ENCODE data around the gene MUC20. TPM values are rescaled to one million over a fixed set of nuclear protein-coding genes. Genes with fewer than 3 reads are reported as not detected.

The MUC20 gene
- total and polyA plus RNA-seq, 2 of the 8 experiments (the other 6 are each of a cell fraction or from before 2014, with no cell fraction given) = 0.24 to 0.26 TPM

- H2AFZ ChIP-seq (ENCODE audit: low read length) = no peak overlapping the region
- DNase-seq (ENCODE audit: low read depth in 1 of 2, low spot score in 2 of 2) (no peak), FAIRE-seq (no peak)
- WGBS, 2 experiments (ENCODE audit: extremely low coverage in 1 of 2, insufficient coverage in 1 of 2, insufficient read length in 1 of 2, insufficient replicate concordance in 2 of 2, low coverage in 1 of 2, low lambda C conversion rate in 2 of 2, missing lambda C conversion rate in 1 of 2) = 91% methylated on average over 22 of the region's 23 CpGs; no CpG with 5 or more reads in 1 of the 2 experiments
- H2BK120ac ChIP-seq (replicated peaks; ENCODE audit: low read depth, low read length) = no peak overlapping the region
- H3K4me2 ChIP-seq (ENCODE audit: insufficient read depth in 1 of 2, low read depth in 2 of 2, low read length in 2 of 2) = no peak overlapping the region
- H3K56ac ChIP-seq (replicated peaks; ENCODE audit: insufficient read length, low read depth, low read length) = no peak overlapping the region
- H3K36me3 ChIP-seq (ENCODE audit: control insufficient read depth in 2 of 4, insufficient read depth in 4 of 4, low read length in 3 of 4) = no peaks in the 10 kb centered on the region
- H3K4ac ChIP-seq (replicated peaks; ENCODE audit: insufficient read length, low read depth, low read length) = no peak overlapping the region
- no peak overlapping the region for H2BK5ac ChIP-seq (ENCODE audit: low read depth, low read length)
- no peak overlapping the region for H2BK20ac ChIP-seq (ENCODE audit: low read length)
- H3K18ac ChIP-seq (ENCODE audit: extremely low read depth, low read length) = no peak overlapping the region
- no peaks in the 10 kb centered on the region for H3K79me1 ChIP-seq (ENCODE audit: low read depth, low read length)
- no peaks in the 10 kb centered on the region for H4K20me1 ChIP-seq (replicated peaks in 1 of 2; ENCODE audit: control insufficient read depth in 1 of 2, insufficient read depth in 2 of 2, low read length in 2 of 2)
- H2BK12ac ChIP-seq (ENCODE audit: low read depth, low read length) = no peak overlapping the region
- no peak overlapping the region for H2BK15ac ChIP-seq (ENCODE audit: low read length)
- ChIA-PET POLR2A (ENCODE audit: partially characterized antibody) (interaction anchor here (0.6 kb wide), 1 partner anchor 1306 kb away, joined by 3 read pairs; no protein-coding TSS in a partner anchor), CTCF (ENCODE audit: partially characterized antibody) (interaction anchor here (0.6 to 1.9 kb wide), 7 partner anchors 10 to 216 kb away, joined by 3 to 5 read pairs (median 3); no protein-coding TSS in a partner anchor)
- no peak overlapping the region for H4K8ac ChIP-seq (ENCODE audit: extremely low read depth, insufficient read depth, low read length)
- no peak overlapping the region for H3K9ac ChIP-seq (replicated peaks in 1 of 4; ENCODE audit: extremely low read depth in 1 of 4, low read depth in 3 of 4, low read length in 3 of 4)
- peaks cover 3% of the 10 kb centered on the region; the same call in 1 of the 2 replicates for H3K23me2 ChIP-seq (ENCODE audit: low read depth, low read length)
- H3K27ac ChIP-seq (ENCODE audit: low read depth, low read length) = no peak overlapping the region
- H4K91ac ChIP-seq (replicated peaks; ENCODE audit: insufficient read length, low read length) = no peak overlapping the region
- H3K4me3 ChIP-seq (ENCODE audit: extremely low read depth in 1 of 4, insufficient read depth in 2 of 4, low read depth in 3 of 4, low read length in 4 of 4) = no peak overlapping the region
- peaks cover 2 to 5% of the 10 kb centered on the region in 2 experiments; a peak in 1 of 4 replicates for H3K9me3 ChIP-seq (ENCODE audit: insufficient read depth in 2 of 2, low read depth in 1 of 2, low read length in 1 of 2)
- no peak overlapping the region for H3K14ac ChIP-seq (ENCODE audit: insufficient read length)
- no peak overlapping the region for H4K5ac ChIP-seq (ENCODE audit: insufficient read length, low read depth, low read length)
- no peaks in the 10 kb centered on the region for H3K79me2 ChIP-seq (ENCODE audit: control insufficient read depth in 1 of 2, insufficient read depth in 2 of 2, low read length in 2 of 2)
- no peaks in the 10 kb centered on the region for H3K27me3 ChIP-seq (replicated peaks in 1 of 4; ENCODE audit: control insufficient read depth in 3 of 4, extremely low read depth in 1 of 4, insufficient read depth in 3 of 4, low read length in 3 of 4)
- no peak overlapping the region for H3K23ac ChIP-seq (ENCODE audit: insufficient read length)
- no peaks in the 10 kb centered on the region for H3K4me1 ChIP-seq (replicated peaks in 1 of 4; ENCODE audit: control insufficient read depth in 3 of 4, insufficient read depth in 4 of 4, low read length in 3 of 4)
- no peak overlapping the region for H2AK5ac ChIP-seq (ENCODE audit: low read depth, low read length)
- no peak for TF ChIP-seq SIX5 (IDR thresholded peaks at IDR 0.05; ENCODE audit: low read depth, low read length)
- TF ChIP-seq EP300 (IDR thresholded peaks at IDR 0.05; ENCODE audit: borderline replicate concordance in 1 of 2, low read depth in 2 of 2, low read length in 2 of 2) = no peak
- no peak for TF ChIP-seq CREB1 (IDR thresholded peaks at IDR 0.05)
- TF ChIP-seq ATF2 (IDR thresholded peaks at IDR 0.05; ENCODE audit: low read length) = no peak
- TF ChIP-seq CTCF (IDR thresholded peaks at IDR 0.05; ENCODE audit: control extremely low read depth in 1 of 3, insufficient read depth in 1 of 3, low read depth in 1 of 3, low read length in 3 of 3) = peak in 2 of 3 experiments; percentile 8 to 12; a peak in 2 of 4 replicates
- peak in 1 of 2 experiments; percentile 29; a peak in 1 of 4 replicates for TF ChIP-seq RAD21 (IDR thresholded peaks at IDR 0.05 in 1 of 2, conservative IDR thresholded peaks at IDR 0.05 in 1 of 2; ENCODE audit: low read depth in 2 of 2, low read length in 2 of 2)
Measured at GRCh38 chr3:195773956-195774537, 53.3 kb downstream of the MUC20 start.

Measured in H1 (cell line).